IPS-20b (cell line): ENCODE data around the gene CEP72.
"Not testable (repeated sequence)": the region's sequence is repeated elsewhere in the genome, so short reads cannot be mapped to it uniquely, and the experiment has no call there.

ENCODE experiments used
- H3K27ac ChIP-seq: one replicate; pipeline ENCODE4 v1.5.1; 2013; ENCODE audit warnings: low read length
- H3K27me3 ChIP-seq: 2 replicates; pipeline ENCODE4 v1.6.1; 2013; ENCODE audit warnings: mild to moderate bottlenecking, low read length, inconsistent platforms; ENCODE audit not compliant: insufficient read depth
- H3K36me3 ChIP-seq: 2 replicates; pipeline ENCODE4 v1.6.1; 2013; ENCODE audit warnings: low read depth, mild to moderate bottlenecking, inconsistent platforms, low read length, moderate library complexity; ENCODE audit not compliant: insufficient read depth
- H3K4me1 ChIP-seq: 2 replicates; pipeline ENCODE4 v1.6.1; 2013; ENCODE audit warnings: mild to moderate bottlenecking, control low read depth, inconsistent platforms, low read length, moderate library complexity; ENCODE audit not compliant: insufficient read depth
- H3K4me3 ChIP-seq: 2 replicates; pipeline ENCODE4 v1.5.1; 2013; ENCODE audit warnings: mild to moderate bottlenecking, low read length, inconsistent platforms
- H3K9ac ChIP-seq: 2 replicates; pipeline ENCODE4 v1.6.1; 2013; ENCODE audit warnings: low read depth, mild to moderate bottlenecking, inconsistent platforms, low read length, moderate library complexity
- H3K9me3 ChIP-seq: 2 replicates; pipeline ENCODE4 v1.6.1; 2013; ENCODE audit warnings: mild to moderate bottlenecking, low read depth, low read length, inconsistent platforms; ENCODE audit not compliant: insufficient read depth

Gene CEP72

DNA sequence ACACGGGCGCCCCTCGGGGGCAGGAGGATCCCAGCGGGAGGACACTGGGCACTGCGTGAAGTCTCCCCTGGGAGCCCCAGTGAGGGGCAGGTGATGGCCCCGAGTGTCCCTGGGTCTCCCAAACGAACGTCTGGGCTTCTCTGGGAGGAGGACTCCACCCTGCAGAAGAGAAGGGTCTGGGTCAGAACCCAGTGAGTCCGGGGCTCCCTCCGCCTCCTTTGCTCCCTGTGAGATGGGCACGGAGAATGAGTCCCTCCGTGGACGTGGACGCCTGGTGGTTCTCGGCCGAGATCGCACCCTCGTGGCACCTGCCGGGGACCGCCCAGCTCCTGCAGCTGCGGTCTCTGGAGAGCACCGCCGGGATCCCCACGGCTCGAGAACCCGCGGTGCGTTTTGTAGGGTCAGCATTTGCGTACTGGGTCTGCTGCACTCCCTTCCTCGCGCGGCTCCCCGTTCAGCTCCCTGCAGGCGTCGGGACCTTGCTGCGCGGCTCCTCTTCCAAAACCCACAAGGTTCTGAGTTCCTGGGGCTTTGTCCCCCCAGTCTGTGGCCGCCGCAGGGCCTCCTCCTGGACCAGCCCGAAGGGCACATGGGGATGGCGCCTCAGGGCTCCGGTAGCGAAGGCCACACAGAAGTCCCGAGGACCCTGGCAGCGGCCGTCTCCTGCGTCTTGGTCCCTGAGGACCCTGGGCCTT is 10.2 kb upstream of the CEP72 start:
- Histone ChIP-seq H3K27me3 (peaks cover 28% of the 10 kb centered on the region), H3K4me1 (no peaks in the 10 kb centered on the region), H3K4me3 (no peak overlapping the region)

GRCh38 chr5:602466-603035 is 9.6 kb upstream of the CEP72 start:
- no peak overlapping the region for H3K9ac ChIP-seq
- H3K4me3 ChIP-seq = no peak overlapping the region
- H3K27ac ChIP-seq = no peak overlapping the region
- no peaks in the 10 kb centered on the region for H3K4me1 ChIP-seq
- H3K36me3 ChIP-seq = no peaks in the 10 kb centered on the region
- no peaks in the 10 kb centered on the region for H3K9me3 ChIP-seq
- H3K27me3 ChIP-seq = peaks cover 22% of the 10 kb centered on the region

More for the DNA sequence above, 10.2 kb upstream of the CEP72 start:
- H3K27ac ChIP-seq = no peak overlapping the region
- no peak overlapping the region for H3K9ac ChIP-seq
- no peaks in the 10 kb centered on the region for H3K9me3 ChIP-seq
- no peaks in the 10 kb centered on the region for H3K36me3 ChIP-seq

GRCh38 chr5:603081-603998 is 8.8 kb upstream of the CEP72 start:
- Histone ChIP-seq H3K9me3 (no peaks in the 10 kb centered on the region), H3K27ac (no peak overlapping the region), H3K9ac (no peak overlapping the region), H3K27me3 (peaks cover 14% of the 10 kb centered on the region), H3K4me3 (no peak overlapping the region), H3K36me3 (no peaks in the 10 kb centered on the region), H3K4me1 (no peaks in the 10 kb centered on the region)

- Histone ChIP-seq H3K27ac (no peak overlapping the region), H3K27me3 (peaks cover 3% of the 10 kb centered on the region; the same call in 1 of the 2 replicates), H3K36me3 (no peaks in the 10 kb centered on the region), H3K9ac (no peak overlapping the region), H3K4me3 (no peak overlapping the region), H3K9me3 (no peaks in the 10 kb centered on the region), H3K4me1 (no peaks in the 10 kb centered on the region)
Measured at GRCh38 chr5:604391-604831, 7.7 kb upstream of the CEP72 start.

GRCh38 chr5:605090-605489 is 7.0 kb upstream of the CEP72 start:
- not testable (repeated sequence) for H3K4me3 ChIP-seq, H3K9ac ChIP-seq, H3K27ac ChIP-seq, H3K27me3 ChIP-seq, H3K9me3 ChIP-seq, H3K4me1 ChIP-seq, H3K36me3 ChIP-seq

- Histone ChIP-seq H3K27me3 (no peaks in the 10 kb centered on the region), H3K4me3 (no peak overlapping the region), H3K36me3 (no peaks in the 10 kb centered on the region), H3K9ac (no peak overlapping the region), H3K4me1 (no peaks in the 10 kb centered on the region), H3K9me3 (no peaks in the 10 kb centered on the region), H3K27ac (no peak overlapping the region)
Measured at GRCh38 chr5:606061-606460, 6.1 kb upstream of the CEP72 start.

DNA sequence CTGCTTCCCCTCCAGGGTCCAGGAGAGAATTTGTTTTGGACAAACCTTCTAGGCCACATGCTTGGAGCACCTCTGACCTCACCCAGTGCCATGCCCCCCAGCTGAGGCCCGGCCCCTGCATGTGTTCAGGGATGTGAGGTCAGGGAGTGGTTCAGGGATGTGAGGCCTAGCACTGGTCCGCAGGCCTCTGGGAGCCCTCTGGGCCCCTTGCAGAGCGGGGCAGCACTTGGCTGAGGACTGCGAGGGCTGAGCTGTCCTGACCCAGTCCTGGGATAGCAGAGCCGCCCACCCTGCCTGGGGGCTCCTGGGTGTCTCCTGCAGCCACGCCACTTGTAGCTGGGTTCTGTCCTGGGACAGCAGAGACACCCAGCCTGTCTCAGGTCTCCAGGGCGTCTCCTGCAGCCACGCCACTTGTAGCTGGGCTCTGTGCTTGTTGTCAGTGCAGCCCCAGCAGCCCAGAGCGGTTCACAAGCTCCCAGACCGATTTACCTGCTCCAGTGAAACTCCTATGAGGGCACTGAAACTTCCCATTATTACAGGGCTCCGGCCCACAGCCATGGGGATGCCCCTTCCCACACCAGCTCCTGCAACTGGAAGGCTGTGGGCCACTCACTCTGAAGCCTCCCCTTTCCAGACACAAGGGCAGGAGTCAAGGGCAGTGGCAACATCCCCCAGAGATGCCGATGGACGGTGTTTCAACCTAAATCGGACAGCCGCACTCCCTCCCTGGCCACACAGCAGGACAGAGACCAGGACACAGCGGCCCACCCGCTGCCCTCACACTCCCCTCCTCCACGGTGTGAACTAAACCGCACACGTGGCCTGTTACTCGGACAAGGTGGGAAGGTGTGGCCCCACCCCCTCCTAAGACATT is 5.4 kb upstream of the CEP72 start:
- Histone ChIP-seq H3K4me1 (no peaks in the 10 kb centered on the region), H3K9ac (no peak overlapping the region), H3K27ac (no peak overlapping the region), H3K9me3 (no peaks in the 10 kb centered on the region), H3K4me3 (no peak overlapping the region), H3K27me3 (no peaks in the 10 kb centered on the region), H3K36me3 (no peaks in the 10 kb centered on the region)

DNA sequence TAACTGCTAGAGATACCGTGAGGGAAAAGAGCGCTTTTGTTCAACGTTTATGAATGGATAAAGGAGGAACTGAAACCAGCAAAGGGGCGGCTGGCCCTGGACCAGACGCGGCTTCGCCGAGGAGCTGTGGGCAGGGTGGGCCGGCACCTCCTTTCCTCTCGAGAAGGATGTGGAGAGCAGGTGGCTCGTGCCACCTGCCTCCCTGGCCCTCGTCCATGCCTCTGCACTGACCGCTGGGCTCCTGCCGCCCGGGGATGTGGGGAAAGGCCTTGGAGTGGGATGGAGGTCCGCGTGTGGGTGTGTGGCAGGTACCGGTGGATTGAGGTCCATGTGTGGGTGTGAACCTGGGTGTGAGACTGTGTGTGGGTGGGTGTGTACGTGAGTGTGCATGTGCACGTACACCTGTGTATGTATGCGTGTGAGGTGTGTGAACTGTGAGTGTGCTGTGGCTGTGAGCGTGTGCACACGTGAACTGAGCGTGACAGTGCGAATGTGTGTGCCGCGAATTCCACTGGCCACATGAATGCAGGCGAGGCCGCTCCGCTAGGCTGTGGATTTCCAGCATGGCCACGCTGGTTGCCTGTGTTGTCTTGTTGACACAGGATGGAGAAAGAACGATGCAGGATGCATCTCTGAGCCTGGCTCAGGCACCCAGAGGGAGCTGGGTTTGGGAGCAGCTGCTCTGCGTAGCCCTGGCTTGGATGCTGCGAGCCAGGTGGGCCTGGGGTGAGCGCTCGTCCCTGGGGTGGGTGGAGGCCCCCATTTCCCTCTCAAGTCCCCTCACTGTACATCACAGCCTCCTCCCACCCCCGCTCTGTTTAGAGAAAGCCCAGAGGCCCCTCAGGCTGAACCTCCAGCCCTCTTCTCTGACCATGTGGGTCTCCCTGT is 4.4 kb upstream of the CEP72 start:
- Histone ChIP-seq H3K27me3 (no peaks in the 10 kb centered on the region), H3K4me1 (no peaks in the 10 kb centered on the region; the same call in 1 of the 2 replicates), H3K9ac (no peak overlapping the region), H3K4me3 (no peak overlapping the region), H3K36me3 (no peaks in the 10 kb centered on the region), H3K9me3 (no peaks in the 10 kb centered on the region), H3K27ac (no peak overlapping the region)

DNA sequence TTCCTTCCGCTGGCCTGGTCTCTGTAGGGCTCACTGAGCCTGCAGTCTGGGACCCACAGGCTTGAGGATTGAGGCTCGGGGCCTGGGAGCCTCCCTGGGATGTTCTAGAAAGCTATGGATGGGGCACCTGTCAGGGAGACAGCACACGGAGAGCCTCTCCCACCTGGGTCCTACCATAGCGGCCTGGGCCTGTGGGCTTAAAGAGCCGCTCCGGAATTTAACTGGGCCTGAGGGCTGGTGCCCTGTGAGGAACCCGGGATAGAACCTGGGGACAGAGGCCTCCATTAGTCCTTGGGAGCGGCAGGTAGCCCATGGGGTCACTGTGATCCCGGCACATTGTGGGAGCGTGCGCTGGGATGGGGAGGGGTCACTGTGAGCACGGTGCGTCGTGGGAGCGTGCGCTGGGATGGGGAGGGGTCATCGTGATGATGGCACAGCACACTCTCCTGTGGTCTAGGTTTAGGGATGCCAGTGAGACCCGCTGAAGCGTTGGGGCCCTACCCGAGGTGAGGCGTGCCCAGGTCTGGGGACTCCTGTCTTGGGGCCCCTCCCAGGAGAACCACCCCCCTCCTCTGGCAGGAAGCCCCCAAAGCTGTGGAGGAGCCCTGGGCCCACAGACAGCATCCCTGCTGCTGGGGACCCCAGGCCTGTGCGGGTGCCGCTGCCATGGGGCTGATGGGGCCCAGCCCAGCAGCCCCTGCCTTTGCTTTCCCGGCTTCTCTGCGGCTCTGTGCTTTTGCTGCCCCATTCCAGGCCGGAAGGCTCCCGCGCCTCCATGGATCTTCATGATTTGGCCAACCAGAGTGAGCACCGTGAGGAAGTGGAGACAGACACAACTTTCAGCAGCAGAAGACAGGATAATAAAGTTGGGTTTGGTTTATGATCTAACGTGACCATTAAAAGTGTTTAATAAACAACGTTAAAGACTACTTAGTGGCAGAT is 3.4 kb upstream of the CEP72 start:
- Histone ChIP-seq H3K4me3 (no peak overlapping the region), H3K4me1 (no peaks in the 10 kb centered on the region; the same call in 1 of the 2 replicates), H3K27me3 (no peaks in the 10 kb centered on the region), H3K27ac (no peak overlapping the region), H3K9me3 (no peaks in the 10 kb centered on the region), H3K9ac (no peak overlapping the region), H3K36me3 (no peaks in the 10 kb centered on the region)

DNA sequence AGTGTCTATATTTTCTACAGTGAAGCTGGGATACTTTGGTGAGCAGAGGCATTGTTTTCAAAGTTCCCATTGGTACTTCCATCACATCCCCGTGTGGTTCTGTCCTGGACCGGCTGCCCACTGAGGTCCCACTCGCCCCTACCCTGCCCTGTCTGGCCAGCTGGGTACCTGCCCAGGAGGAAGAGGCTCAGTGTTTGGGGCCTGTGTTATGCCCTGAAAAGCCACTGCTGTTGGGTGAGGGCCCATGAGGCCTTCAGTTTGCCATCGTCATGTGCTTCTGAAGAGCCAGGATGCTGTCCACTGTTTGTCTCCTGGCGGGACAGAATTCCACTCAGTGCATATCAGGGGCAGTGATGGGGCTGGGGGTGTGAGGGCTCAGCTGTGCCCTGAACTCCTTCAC is 2.6 kb upstream of the CEP72 start:
- Histone ChIP-seq H3K4me1 (peaks cover 3% of the 10 kb centered on the region; the same call in 1 of the 2 replicates), H3K9me3 (no peaks in the 10 kb centered on the region), H3K27me3 (no peaks in the 10 kb centered on the region), H3K9ac (no peak overlapping the region), H3K4me3 (no peak overlapping the region), H3K36me3 (no peaks in the 10 kb centered on the region), H3K27ac (no peak overlapping the region)
